B cell (primary cell): ENCODE measurements around the gene GEMIN7.

ENCODE experiments used
- EZH2 ChIP-seq: IDR thresholded peaks from 2 replicates; pipeline ENCODE4 v1.6.1; 2012; ENCODE audit warnings: borderline replicate concordance, low read depth, mild to moderate bottlenecking, moderate library complexity, low read length; ENCODE audit not compliant: insufficient read depth, poor library complexity, severe bottlenecking
- TF ChIP-seq, protein P1 (sequence below): fragments of 200-600 bp; IDR thresholded peaks from one replicate; pipeline ENCODE4 v1.8.0; 2022; ENCODE audit warnings: antibody characterized with exemption, mild to moderate bottlenecking

DNA sequence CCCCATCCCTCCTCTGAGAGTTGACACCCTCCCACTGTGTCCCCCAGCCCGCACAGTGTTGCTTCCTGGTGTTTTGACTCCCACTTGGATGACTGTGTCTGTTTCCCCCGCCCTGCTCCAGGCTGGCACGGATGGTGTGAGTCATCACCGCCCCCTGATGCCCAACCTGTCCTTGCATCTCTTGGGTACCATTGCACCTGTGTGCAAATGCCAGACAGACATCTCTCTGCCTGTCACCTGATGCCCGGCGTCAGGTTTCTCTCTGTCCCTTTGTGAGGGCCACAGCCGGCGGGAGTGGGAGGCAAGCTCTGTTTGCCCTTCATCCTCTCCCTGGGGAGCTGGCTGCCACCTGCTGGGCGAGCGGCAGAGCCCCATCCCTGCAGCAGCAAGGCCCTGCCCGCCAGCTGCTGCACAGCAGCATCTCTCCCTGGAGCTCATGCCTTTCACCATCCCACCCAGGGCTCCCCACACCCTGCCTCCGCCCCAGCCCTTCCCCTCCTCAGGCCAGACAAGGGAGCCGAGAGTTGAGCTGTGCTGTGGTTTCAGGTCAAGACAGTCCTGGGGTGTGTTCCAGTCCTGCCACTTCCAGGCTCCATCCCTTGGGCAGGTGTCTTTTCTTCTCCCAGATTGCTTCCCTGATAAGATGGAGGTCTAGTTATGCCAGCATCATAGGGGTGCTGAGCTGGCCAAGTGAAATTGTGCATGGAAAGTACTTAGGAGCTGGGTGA is 52.0 kb downstream of the GEMIN7 start:
- TF ChIP-seq, protein P1, sequence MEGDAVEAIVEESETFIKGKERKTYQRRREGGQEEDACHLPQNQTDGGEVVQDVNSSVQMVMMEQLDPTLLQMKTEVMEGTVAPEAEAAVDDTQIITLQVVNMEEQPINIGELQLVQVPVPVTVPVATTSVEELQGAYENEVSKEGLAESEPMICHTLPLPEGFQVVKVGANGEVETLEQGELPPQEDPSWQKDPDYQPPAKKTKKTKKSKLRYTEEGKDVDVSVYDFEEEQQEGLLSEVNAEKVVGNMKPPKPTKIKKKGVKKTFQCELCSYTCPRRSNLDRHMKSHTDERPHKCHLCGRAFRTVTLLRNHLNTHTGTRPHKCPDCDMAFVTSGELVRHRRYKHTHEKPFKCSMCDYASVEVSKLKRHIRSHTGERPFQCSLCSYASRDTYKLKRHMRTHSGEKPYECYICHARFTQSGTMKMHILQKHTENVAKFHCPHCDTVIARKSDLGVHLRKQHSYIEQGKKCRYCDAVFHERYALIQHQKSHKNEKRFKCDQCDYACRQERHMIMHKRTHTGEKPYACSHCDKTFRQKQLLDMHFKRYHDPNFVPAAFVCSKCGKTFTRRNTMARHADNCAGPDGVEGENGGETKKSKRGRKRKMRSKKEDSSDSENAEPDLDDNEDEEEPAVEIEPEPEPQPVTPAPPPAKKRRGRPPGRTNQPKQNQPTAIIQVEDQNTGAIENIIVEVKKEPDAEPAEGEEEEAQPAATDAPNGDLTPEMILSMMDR, result no peak
- TF ChIP-seq EZH2, result no peak
